Fibroblast of lung (primary cell): ENCODE measurements around the gene RAPGEF4. TPM values are rescaled to one million over a fixed set of nuclear protein-coding genes. Genes with fewer than 3 reads are reported as not detected.

Experiments
- DNase-seq, 2 donors: peaks; one replicate each; pipeline versions ENCODE4 v3.0.0 to v3.0.0-alpha.2; 2010; ENCODE audit warnings: low read depth in 2 of 2
- H2AFZ ChIP-seq: 2 replicates; pipeline ENCODE4 v1.5.1; 2012; ENCODE audit warnings: low read length, control low read depth, inconsistent platforms
- H3K27ac ChIP-seq: 2 replicates; pipeline ENCODE4 v1.5.1; 2011; ENCODE audit warnings: low read length, control low read depth; ENCODE audit not compliant: insufficient read depth
- H3K27me3 ChIP-seq: 2 replicates; pipeline ENCODE4 v1.5.1; 2011; ENCODE audit warnings: mild to moderate bottlenecking, low read length; ENCODE audit not compliant: control insufficient read depth, insufficient read depth
- H3K36me3 ChIP-seq: 2 replicates; pipeline ENCODE4 v1.5.1; 2011; ENCODE audit warnings: low read length; ENCODE audit not compliant: control insufficient read depth, insufficient read depth
- H3K4me1 ChIP-seq: 2 replicates; pipeline ENCODE4 v1.5.1; 2011; ENCODE audit warnings: low read length; ENCODE audit not compliant: control insufficient read depth, insufficient read depth; ENCODE audit errors: extremely low read depth
- H3K4me2 ChIP-seq: 2 replicates; pipeline ENCODE4 v1.5.1; 2011; ENCODE audit warnings: low read length, control low read depth; ENCODE audit not compliant: insufficient read depth; ENCODE audit errors: extremely low read depth
- H3K4me3 ChIP-seq, 4 experiments: fragments of 200-600 bp in 1 of 4; sonication (generic) in 1 of 4; replicated peaks in 1 of 4; 2 replicates each; pipeline ENCODE4 v1.5.1; 2011 to 2016; ENCODE audit warnings: low read length in 4 of 4, low read depth in 3 of 4, mild to moderate bottlenecking in 3 of 4, control low read depth in 2 of 4, inconsistent platforms in 1 of 4, mixed read lengths in 1 of 4; ENCODE audit not compliant: insufficient read depth in 1 of 4; ENCODE audit errors: control extremely low read depth in 1 of 4
- H3K79me2 ChIP-seq: 2 replicates; pipeline ENCODE4 v1.5.1; 2012; ENCODE audit warnings: mild to moderate bottlenecking, low read length, inconsistent platforms; ENCODE audit not compliant: control insufficient read depth, insufficient read depth
- H3K9ac ChIP-seq: 2 replicates; pipeline ENCODE4 v1.5.1; 2011; ENCODE audit warnings: mild to moderate bottlenecking, low read length, control low read depth; ENCODE audit not compliant: insufficient read depth
- H3K9me3 ChIP-seq: 2 replicates; pipeline ENCODE4 v1.5.1; 2012; ENCODE audit warnings: low read depth, low read length; ENCODE audit not compliant: control insufficient read depth, insufficient read depth
- H4K20me1 ChIP-seq: 2 replicates; pipeline ENCODE4 v1.5.1; 2011; ENCODE audit warnings: low read length; ENCODE audit not compliant: control insufficient read depth, insufficient read depth; ENCODE audit errors: extremely low read depth
- EZH2 ChIP-seq: IDR thresholded peaks from 2 replicates; pipeline ENCODE4 v1.5.1; 2012; ENCODE audit warnings: low read length, control low read depth, mild to moderate bottlenecking; ENCODE audit errors: missing control alignments
- polyA plus RNA-seq, 2 donors: library from polyadenylated mRNA; depleted of rRNA in 1 of 2; stranded (reverse) in 1 of 2; unstranded in 1 of 2; fragments of >200 nt; gene quantifications; 2 replicates each; pipeline ENCODE4 v1.2.1, GENCODE V29; 2011 to 2012; ENCODE audit warnings: missing spikeins in 1 of 2
- total RNA-seq: library from RNA; depleted of rRNA; stranded (reverse); fragments of >200 nt; gene quantifications from 2 replicates; pipeline ENCODE4 v1.2.1, GENCODE V29; 2014
- TF ChIP-seq, protein P1 (sequence below), 2 donors: IDR thresholded peaks in 1 of 2; conservative IDR thresholded peaks in 1 of 2; 1 replicate in 1 of 2; 2 replicates in 1 of 2; pipeline ENCODE4 v1.5.1; 2011 to 2012; ENCODE audit warnings: low read length in 2 of 2, control low read depth in 1 of 2, inconsistent platforms in 1 of 2, low read depth in 1 of 2, mild to moderate bottlenecking in 1 of 2

The RAPGEF4 gene
- total and polyA plus RNA-seq, 2 donors (not counting 1 experiment from before 2014, with no cell fraction given): 0.51 to 3.0 TPM

DNA sequence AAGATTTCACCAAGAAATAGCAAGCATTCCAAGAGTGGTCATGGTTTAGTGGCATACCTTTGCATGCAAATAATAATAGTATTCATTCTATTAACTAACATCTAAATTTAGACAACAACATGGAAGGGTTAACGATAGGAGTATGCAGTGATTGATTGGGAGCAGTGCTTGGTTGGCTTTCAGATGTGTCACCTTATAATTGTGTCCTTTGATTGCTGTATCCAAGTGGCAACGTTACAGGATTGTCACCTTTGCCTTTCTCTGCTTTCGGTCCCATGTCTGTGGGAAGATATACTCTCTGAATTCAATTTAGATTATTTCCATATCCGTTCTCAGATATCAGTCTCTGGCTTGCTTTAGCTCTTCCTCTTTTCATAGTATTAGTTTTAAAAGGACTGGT is 187.2 kb downstream of the RAPGEF4 start:
- TF ChIP-seq, protein P1, sequence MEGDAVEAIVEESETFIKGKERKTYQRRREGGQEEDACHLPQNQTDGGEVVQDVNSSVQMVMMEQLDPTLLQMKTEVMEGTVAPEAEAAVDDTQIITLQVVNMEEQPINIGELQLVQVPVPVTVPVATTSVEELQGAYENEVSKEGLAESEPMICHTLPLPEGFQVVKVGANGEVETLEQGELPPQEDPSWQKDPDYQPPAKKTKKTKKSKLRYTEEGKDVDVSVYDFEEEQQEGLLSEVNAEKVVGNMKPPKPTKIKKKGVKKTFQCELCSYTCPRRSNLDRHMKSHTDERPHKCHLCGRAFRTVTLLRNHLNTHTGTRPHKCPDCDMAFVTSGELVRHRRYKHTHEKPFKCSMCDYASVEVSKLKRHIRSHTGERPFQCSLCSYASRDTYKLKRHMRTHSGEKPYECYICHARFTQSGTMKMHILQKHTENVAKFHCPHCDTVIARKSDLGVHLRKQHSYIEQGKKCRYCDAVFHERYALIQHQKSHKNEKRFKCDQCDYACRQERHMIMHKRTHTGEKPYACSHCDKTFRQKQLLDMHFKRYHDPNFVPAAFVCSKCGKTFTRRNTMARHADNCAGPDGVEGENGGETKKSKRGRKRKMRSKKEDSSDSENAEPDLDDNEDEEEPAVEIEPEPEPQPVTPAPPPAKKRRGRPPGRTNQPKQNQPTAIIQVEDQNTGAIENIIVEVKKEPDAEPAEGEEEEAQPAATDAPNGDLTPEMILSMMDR (conservative IDR thresholded peaks at IDR 0.05 in 1 of 2, IDR thresholded peaks at IDR 0.05 in 1 of 2; ENCODE audit: low read depth in 1 of 2, low read length in 2 of 2): no peak
- no peak for TF ChIP-seq EZH2
- Histone ChIP-seq H3K79me2 (no peaks in the 10 kb centered on the region), H2AFZ (no peak overlapping the region), H3K36me3 (no peaks in the 10 kb centered on the region), H3K4me3 (no peak overlapping the region), H3K9me3 (no peaks in the 10 kb centered on the region), H3K27ac (no peak overlapping the region), H3K9ac (no peak overlapping the region), H3K27me3 (peaks cover 5% of the 10 kb centered on the region), H4K20me1 (no peaks in the 10 kb centered on the region), H3K4me2 (no peak overlapping the region), H3K4me1 (no peaks in the 10 kb centered on the region)
- peak in 1 of 2 donors; percentile 39 for DNase-seq

DNA sequence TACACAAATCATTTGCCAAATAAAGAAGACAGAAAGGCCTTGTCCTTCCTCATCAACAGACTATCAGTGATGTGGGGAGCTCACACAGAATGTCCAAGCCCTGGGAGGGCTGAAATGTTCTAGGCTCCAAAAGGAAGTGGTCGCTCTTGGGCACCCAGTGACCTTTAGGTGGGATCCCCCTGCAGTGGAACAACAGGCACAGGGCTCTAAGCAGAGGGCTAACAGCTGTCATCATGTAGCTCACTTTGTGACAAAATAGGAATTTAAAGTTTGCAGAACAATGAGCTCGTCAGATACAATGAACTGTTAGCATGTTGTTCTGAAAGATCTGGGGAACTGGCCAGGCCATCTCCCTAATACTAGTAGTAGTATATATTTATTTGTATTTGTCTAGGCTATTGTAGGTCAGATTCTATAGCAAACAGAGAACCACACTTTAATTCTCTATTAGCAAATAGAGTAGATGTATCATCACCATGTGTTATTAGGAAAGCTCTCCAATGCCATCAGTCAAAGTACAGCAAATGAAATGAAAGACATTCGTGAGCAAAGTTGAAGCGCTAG is 188.5 kb downstream of the RAPGEF4 start:
- Histone ChIP-seq H3K36me3 (no peaks in the 10 kb centered on the region), H3K4me3 (no peak overlapping the region), H3K4me2 (no peak overlapping the region), H3K4me1 (peaks cover 3% of the 10 kb centered on the region), H3K27ac (no peak overlapping the region), H3K9ac (no peak overlapping the region), H4K20me1 (no peaks in the 10 kb centered on the region), H3K9me3 (no peaks in the 10 kb centered on the region), H3K79me2 (no peaks in the 10 kb centered on the region), H3K27me3 (peaks cover 2% of the 10 kb centered on the region), H2AFZ (no peak overlapping the region)
- DNase-seq: no peak
- TF ChIP-seq, protein P1 (conservative IDR thresholded peaks at IDR 0.05 in 1 of 2, IDR thresholded peaks at IDR 0.05 in 1 of 2; ENCODE audit: low read depth in 1 of 2, low read length in 2 of 2): no peak
- TF ChIP-seq EZH2: no peak

DNA sequence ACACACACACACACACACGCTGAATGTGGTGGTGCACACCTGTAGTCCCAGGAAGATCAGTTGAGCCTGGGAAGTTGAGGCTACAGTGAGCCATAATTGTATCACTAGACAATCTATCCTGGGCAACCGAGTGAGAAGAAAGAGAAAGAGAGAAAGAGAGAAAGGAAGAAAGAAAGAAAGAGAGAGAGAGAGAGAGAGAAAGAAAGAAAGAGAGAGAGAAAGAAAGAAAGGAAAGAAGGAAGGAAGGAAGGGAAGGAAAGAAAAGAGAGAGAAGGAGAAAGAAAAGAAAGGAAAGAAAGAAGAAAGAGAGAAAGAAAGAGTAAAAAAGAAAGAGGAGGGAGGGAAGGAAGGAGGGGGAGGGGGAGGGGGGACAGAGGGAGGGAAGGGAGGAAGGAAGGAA is 190.0 kb downstream of the RAPGEF4 start:
- H4K20me1 ChIP-seq: no peaks in the 10 kb centered on the region
- no peak for DNase-seq
- H3K27ac ChIP-seq: no peak overlapping the region
- H3K36me3 ChIP-seq: no peaks in the 10 kb centered on the region
- H3K9me3 ChIP-seq: no peaks in the 10 kb centered on the region
- no peak overlapping the region for H3K4me3 ChIP-seq
- H3K4me1 ChIP-seq: peaks cover 3% of the 10 kb centered on the region
- TF ChIP-seq, protein P1 (conservative IDR thresholded peaks at IDR 0.05 in 1 of 2, IDR thresholded peaks at IDR 0.05 in 1 of 2; ENCODE audit: low read depth in 1 of 2, low read length in 2 of 2): no peak
- TF ChIP-seq EZH2: no peak
- H3K79me2 ChIP-seq: no peaks in the 10 kb centered on the region
- H3K27me3 ChIP-seq: peaks cover 2% of the 10 kb centered on the region
- no peak overlapping the region for H3K9ac ChIP-seq
- no peak overlapping the region for H2AFZ ChIP-seq
- H3K4me2 ChIP-seq: no peak overlapping the region
